Liver (tissue), 9 donors: Measurements from ENCODE around the gene WNK2. TPM values are rescaled to one million over a fixed set of nuclear protein-coding genes. Genes with fewer than 3 reads are reported as not detected.

Experiments used
- DNase-seq: peaks from one replicate; pipeline ENCODE4 v3.0.0-alpha.2; 2017; ENCODE audit warnings: low spot score
- H3K27ac ChIP-seq, 2 donors: one replicate each; pipeline ENCODE4 v1.7.0; 2013; ENCODE audit warnings: inconsistent platforms in 2 of 2, low read length in 2 of 2, control low read depth in 1 of 2, low read depth in 1 of 2, mild to moderate bottlenecking in 1 of 2
- H3K27me3 ChIP-seq, 4 donors: one replicate each; pipeline versions ENCODE4 v1.6.1 to v1.7.0; 2013; ENCODE audit warnings: low read length in 3 of 4, inconsistent platforms in 1 of 4, mild to moderate bottlenecking in 1 of 4, moderate library complexity in 1 of 4; ENCODE audit not compliant: control insufficient read depth in 4 of 4, insufficient read depth in 4 of 4
- H3K36me3 ChIP-seq, 4 donors: one replicate each; pipeline versions ENCODE4 v1.6.1 to v1.7.0; 2013; ENCODE audit warnings: low read length in 3 of 4, mild to moderate bottlenecking in 3 of 4, low read depth in 1 of 4, moderate library complexity in 1 of 4; ENCODE audit not compliant: control insufficient read depth in 4 of 4, insufficient read depth in 3 of 4
- H3K4me1 ChIP-seq, 4 donors: one replicate each; pipeline versions ENCODE4 v1.6.1 to v1.7.0; 2013; ENCODE audit warnings: low read length in 3 of 4, mild to moderate bottlenecking in 3 of 4, moderate library complexity in 1 of 4; ENCODE audit not compliant: control insufficient read depth in 4 of 4, insufficient read depth in 4 of 4
- H3K4me3 ChIP-seq, 3 donors: one replicate each; pipeline versions ENCODE4 v1.6.1 to v1.7.0; 2013; ENCODE audit warnings: low read length in 3 of 3, control low read depth in 1 of 3, low read depth in 1 of 3, mild to moderate bottlenecking in 1 of 3
- H3K9ac ChIP-seq, 2 donors: one replicate each; pipeline ENCODE4 v1.7.0; 2013; ENCODE audit warnings: low read length in 2 of 2, mild to moderate bottlenecking in 2 of 2, moderate library complexity in 2 of 2, control low read depth in 1 of 2, low read depth in 1 of 2
- H3K9me3 ChIP-seq, 4 donors: one replicate each; pipeline versions ENCODE4 v1.6.1 to v1.7.0; 2013; ENCODE audit warnings: low read length in 3 of 4; ENCODE audit not compliant: control insufficient read depth in 4 of 4
- EGR1 ChIP-seq, 2 donors: IDR thresholded peaks; 2 replicates each; pipeline ENCODE4 v1.6.1; 2016 to 2018; ENCODE audit warnings: antibody characterized with exemption in 2 of 2, low read depth in 2 of 2
- FOXA1 ChIP-seq: IDR thresholded peaks from 2 replicates; pipeline ENCODE4 v1.6.1; 2016; ENCODE audit warnings: antibody characterized with exemption
- FOXA2 ChIP-seq: IDR thresholded peaks from 2 replicates; pipeline ENCODE4 v1.6.1; 2016; ENCODE audit warnings: antibody characterized with exemption
- GABPA ChIP-seq, 2 donors: IDR thresholded peaks in 1 of 2; conservative IDR thresholded peaks in 1 of 2; 2 replicates each; pipeline ENCODE4 v1.6.1; 2016; ENCODE audit warnings: antibody characterized with exemption in 2 of 2, mild to moderate bottlenecking in 1 of 2, moderate library complexity in 1 of 2
- HNF4A ChIP-seq, 2 donors: conservative IDR thresholded peaks; 2 replicates each; pipeline ENCODE4 v1.6.1; 2016; ENCODE audit warnings: antibody characterized with exemption in 2 of 2, mild to moderate bottlenecking in 2 of 2
- JUND ChIP-seq, 2 donors: IDR thresholded peaks; 2 replicates each; pipeline ENCODE4 v1.6.1; 2016; ENCODE audit warnings: antibody characterized with exemption in 2 of 2
- NR2F2 ChIP-seq: IDR thresholded peaks from 2 replicates; pipeline ENCODE4 v1.6.1; 2016; ENCODE audit warnings: antibody characterized with exemption
- RXRA ChIP-seq, 2 donors: IDR thresholded peaks; 2 replicates each; pipeline ENCODE4 v1.6.1; 2017 to 2018; ENCODE audit warnings: antibody characterized with exemption in 2 of 2, mild to moderate bottlenecking in 1 of 2
- SP1 ChIP-seq: IDR thresholded peaks from 2 replicates; pipeline ENCODE4 v1.6.1; 2018; ENCODE audit warnings: antibody characterized with exemption, mild to moderate bottlenecking
- TAF1 ChIP-seq: conservative IDR thresholded peaks from 2 replicates; pipeline ENCODE4 v1.6.1; 2016; ENCODE audit warnings: antibody characterized with exemption, mild to moderate bottlenecking
- YY1 ChIP-seq: IDR thresholded peaks from 2 replicates; pipeline ENCODE4 v1.6.1; 2016; ENCODE audit warnings: antibody characterized with exemption, mild to moderate bottlenecking
- WGBS: extraction: QIAGEN DNeasy Blood & Tissue Kit; methylation state at CpG from one replicate; pipeline ENCODE4 v1.1.7; 2013; 5-methylcytosine and 5-hydroxymethylcytosine counted together
- polyA plus RNA-seq, 2 donors: library from polyadenylated mRNA; stranded (reverse) in 1 of 2; unstranded in 1 of 2; fragments of 200-250 nt in 1 of 2; fragments of >200 nt in 1 of 2; fragmentation: Nextera tagmentation in 1 of 2; extraction: Ambion mirVana in 1 of 2; gene quantifications; one replicate each; pipeline versions ENCODE4 v1.2.1 to v1.2.3, GENCODE V29; 2013 to 2015
- total RNA-seq, 2 donors: library from RNA; depleted of rRNA; stranded (reverse); fragments of >200 nt; gene quantifications; one replicate each; pipeline ENCODE4 v1.2.3, GENCODE V29; 2014
- TF ChIP-seq, protein P1 (sequence below): fragments of 150-350 bp; IDR thresholded peaks from 2 replicates; pipeline ENCODE4 v1.5.1; 2017; ENCODE audit warnings: improper control_type of control experiment, low read depth, low read length; ENCODE audit not compliant: missing input control
- TF ChIP-seq, protein P2 (sequence below): IDR thresholded peaks from 2 replicates; pipeline ENCODE4 v1.6.1; 2016; ENCODE audit warnings: antibody characterized with exemption
- TF ChIP-seq, protein P3 (sequence below): IDR thresholded peaks from 2 replicates; pipeline ENCODE4 v1.6.1; 2016; ENCODE audit warnings: antibody characterized with exemption, mild to moderate bottlenecking
- TF ChIP-seq, protein P4 (sequence below): IDR thresholded peaks from 2 replicates; pipeline ENCODE4 v1.6.1; 2016; ENCODE audit warnings: antibody characterized with exemption
- donor health status: healthy.
- donor health status: healthy.
- donor health status: healthy.
- donor health status: healthy.
- donor health status: healthy.

Gene WNK2
- total and polyA plus RNA-seq, 4 donors: 0.65 to 4.4 (median 1.7) TPM

- no peaks in the 10 kb centered on the region for H3K36me3 ChIP-seq
- DNase-seq: no peak
- 75% methylated on average over 5 of the region's 5 CpGs for WGBS
- no peak for TF ChIP-seq FOXA2
- no peak for TF ChIP-seq FOXA1
- no peak for TF ChIP-seq SP1
- no peak for TF ChIP-seq RXRA (IDR thresholded peaks at IDR 0.05)
- TF ChIP-seq, protein P1, sequence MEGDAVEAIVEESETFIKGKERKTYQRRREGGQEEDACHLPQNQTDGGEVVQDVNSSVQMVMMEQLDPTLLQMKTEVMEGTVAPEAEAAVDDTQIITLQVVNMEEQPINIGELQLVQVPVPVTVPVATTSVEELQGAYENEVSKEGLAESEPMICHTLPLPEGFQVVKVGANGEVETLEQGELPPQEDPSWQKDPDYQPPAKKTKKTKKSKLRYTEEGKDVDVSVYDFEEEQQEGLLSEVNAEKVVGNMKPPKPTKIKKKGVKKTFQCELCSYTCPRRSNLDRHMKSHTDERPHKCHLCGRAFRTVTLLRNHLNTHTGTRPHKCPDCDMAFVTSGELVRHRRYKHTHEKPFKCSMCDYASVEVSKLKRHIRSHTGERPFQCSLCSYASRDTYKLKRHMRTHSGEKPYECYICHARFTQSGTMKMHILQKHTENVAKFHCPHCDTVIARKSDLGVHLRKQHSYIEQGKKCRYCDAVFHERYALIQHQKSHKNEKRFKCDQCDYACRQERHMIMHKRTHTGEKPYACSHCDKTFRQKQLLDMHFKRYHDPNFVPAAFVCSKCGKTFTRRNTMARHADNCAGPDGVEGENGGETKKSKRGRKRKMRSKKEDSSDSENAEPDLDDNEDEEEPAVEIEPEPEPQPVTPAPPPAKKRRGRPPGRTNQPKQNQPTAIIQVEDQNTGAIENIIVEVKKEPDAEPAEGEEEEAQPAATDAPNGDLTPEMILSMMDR: no peak
- no peak for TF ChIP-seq NR2F2
- no peak for TF ChIP-seq HNF4A (conservative IDR thresholded peaks at IDR 0.05)
- TF ChIP-seq, protein P2, sequence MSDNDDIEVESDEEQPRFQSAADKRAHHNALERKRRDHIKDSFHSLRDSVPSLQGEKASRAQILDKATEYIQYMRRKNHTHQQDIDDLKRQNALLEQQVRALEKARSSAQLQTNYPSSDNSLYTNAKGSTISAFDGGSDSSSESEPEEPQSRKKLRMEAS: no peak
- TF ChIP-seq, protein P3, sequence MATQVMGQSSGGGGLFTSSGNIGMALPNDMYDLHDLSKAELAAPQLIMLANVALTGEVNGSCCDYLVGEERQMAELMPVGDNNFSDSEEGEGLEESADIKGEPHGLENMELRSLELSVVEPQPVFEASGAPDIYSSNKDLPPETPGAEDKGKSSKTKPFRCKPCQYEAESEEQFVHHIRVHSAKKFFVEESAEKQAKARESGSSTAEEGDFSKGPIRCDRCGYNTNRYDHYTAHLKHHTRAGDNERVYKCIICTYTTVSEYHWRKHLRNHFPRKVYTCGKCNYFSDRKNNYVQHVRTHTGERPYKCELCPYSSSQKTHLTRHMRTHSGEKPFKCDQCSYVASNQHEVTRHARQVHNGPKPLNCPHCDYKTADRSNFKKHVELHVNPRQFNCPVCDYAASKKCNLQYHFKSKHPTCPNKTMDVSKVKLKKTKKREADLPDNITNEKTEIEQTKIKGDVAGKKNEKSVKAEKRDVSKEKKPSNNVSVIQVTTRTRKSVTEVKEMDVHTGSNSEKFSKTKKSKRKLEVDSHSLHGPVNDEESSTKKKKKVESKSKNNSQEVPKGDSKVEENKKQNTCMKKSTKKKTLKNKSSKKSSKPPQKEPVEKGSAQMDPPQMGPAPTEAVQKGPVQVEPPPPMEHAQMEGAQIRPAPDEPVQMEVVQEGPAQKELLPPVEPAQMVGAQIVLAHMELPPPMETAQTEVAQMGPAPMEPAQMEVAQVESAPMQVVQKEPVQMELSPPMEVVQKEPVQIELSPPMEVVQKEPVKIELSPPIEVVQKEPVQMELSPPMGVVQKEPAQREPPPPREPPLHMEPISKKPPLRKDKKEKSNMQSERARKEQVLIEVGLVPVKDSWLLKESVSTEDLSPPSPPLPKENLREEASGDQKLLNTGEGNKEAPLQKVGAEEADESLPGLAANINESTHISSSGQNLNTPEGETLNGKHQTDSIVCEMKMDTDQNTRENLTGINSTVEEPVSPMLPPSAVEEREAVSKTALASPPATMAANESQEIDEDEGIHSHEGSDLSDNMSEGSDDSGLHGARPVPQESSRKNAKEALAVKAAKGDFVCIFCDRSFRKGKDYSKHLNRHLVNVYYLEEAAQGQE: no peak
- TF ChIP-seq YY1: no peak
- no peak for TF ChIP-seq EGR1 (IDR thresholded peaks at IDR 0.05; ENCODE audit: low read depth in 2 of 2)
- TF ChIP-seq TAF1: no peak
- TF ChIP-seq JUND (IDR thresholded peaks at IDR 0.05): no peak
- TF ChIP-seq GABPA (IDR thresholded peaks at IDR 0.05 in 1 of 2, conservative IDR thresholded peaks at IDR 0.05 in 1 of 2): no peak
- no peak overlapping the region for H3K27ac ChIP-seq
- peaks cover 0 to 5% (median 0%) of the 10 kb centered on the region in 4 donors for H3K27me3 ChIP-seq
- H3K4me3 ChIP-seq: no peak overlapping the region
- H3K4me1 ChIP-seq: peaks cover 0 to 17% (median 7%) of the 10 kb centered on the region in 4 donors
- H3K9ac ChIP-seq: no peak overlapping the region
- no peaks in the 10 kb centered on the region for H3K9me3 ChIP-seq
These were observed 2.1 kb upstream of the WNK2 start for GRCh38 chr9:93181672-93182435.

GRCh38 chr9:93182572-93182971 lies 1.4 kb upstream of the WNK2 start:
- H3K4me3 ChIP-seq: no peak overlapping the region
- H3K4me1 ChIP-seq: peaks cover 0 to 17% (median 7%) of the 10 kb centered on the region in 4 donors
- H3K36me3 ChIP-seq: no peaks in the 10 kb centered on the region
- no peak for DNase-seq
- TF ChIP-seq EGR1 (IDR thresholded peaks at IDR 0.05; ENCODE audit: low read depth in 2 of 2): no peak
- TF ChIP-seq, protein P4, sequence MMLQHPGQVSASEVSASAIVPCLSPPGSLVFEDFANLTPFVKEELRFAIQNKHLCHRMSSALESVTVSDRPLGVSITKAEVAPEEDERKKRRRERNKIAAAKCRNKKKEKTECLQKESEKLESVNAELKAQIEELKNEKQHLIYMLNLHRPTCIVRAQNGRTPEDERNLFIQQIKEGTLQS: no peak
- TF ChIP-seq JUND (IDR thresholded peaks at IDR 0.05): no peak
- TF ChIP-seq RXRA (IDR thresholded peaks at IDR 0.05): no peak
- H3K27me3 ChIP-seq: peaks cover 0 to 5% (median 0%) of the 10 kb centered on the region in 4 donors
- H3K9ac ChIP-seq: no peak overlapping the region
- H3K27ac ChIP-seq: no peak overlapping the region
- WGBS: 61% methylated on average over 6 of the region's 6 CpGs
- H3K9me3 ChIP-seq: no peaks in the 10 kb centered on the region
